Neural cell (in vitro differentiated cells): ENCODE data around the gene RBM19. TPM values are rescaled to one million over a fixed set of nuclear protein-coding genes. Genes with fewer than 3 reads are reported as not detected.

ENCODE experiments used
- H2AFZ ChIP-seq: fragments of 200-600, 300-800 bp; sonication (generic), shearing (Covaris generic); 2 replicates; pipeline ENCODE4 v1.6.0; 2014; ENCODE audit warnings: low read depth, mild to moderate bottlenecking, antibody characterized with exemption, low read length, moderate library complexity
- H3F3A ChIP-seq: fragments of 200-600 bp; shearing (Covaris generic); 2 replicates; pipeline ENCODE4 v1.6.1; 2016; ENCODE audit warnings: mild to moderate bottlenecking, moderate library complexity, mixed read lengths, antibody characterized with exemption, low read length; ENCODE audit not compliant: insufficient read depth, poor library complexity, severe bottlenecking
- H3K27ac ChIP-seq: fragments of 200-600, 300-800 bp; sonication (generic), shearing (Covaris generic); 2 replicates; pipeline ENCODE4 v1.5.1; 2014; ENCODE audit warnings: mild to moderate bottlenecking, low read length, moderate library complexity
- H3K27me3 ChIP-seq: fragments of 300-800, 200-600 bp; sonication (generic), shearing (Covaris generic); 2 replicates; pipeline ENCODE4 v1.6.0; 2014; ENCODE audit warnings: mild to moderate bottlenecking, low read depth, low read length, moderate library complexity; ENCODE audit not compliant: insufficient read depth
- H3K36me3 ChIP-seq: fragments of 300-800, 200-600 bp; sonication (generic), shearing (Covaris generic); 2 replicates; pipeline ENCODE4 v1.5.1; 2014; ENCODE audit warnings: mild to moderate bottlenecking, antibody characterized with exemption, low read length, moderate library complexity; ENCODE audit not compliant: insufficient read depth
- H3K4me2 ChIP-seq: fragments of 300-800, 200-600 bp; sonication (generic), shearing (Covaris generic); 2 replicates; pipeline ENCODE4 v1.6.0; 2014; ENCODE audit warnings: mild to moderate bottlenecking, low read length
- H3K4me3 ChIP-seq: fragments of 300-800, 200-600 bp; sonication (generic), shearing (Covaris generic); 2 replicates; pipeline ENCODE4 v1.5.1; 2014; ENCODE audit warnings: mild to moderate bottlenecking, low read length, moderate library complexity
- H3K79me2 ChIP-seq: fragments of 200-600 bp; shearing (Covaris generic); replicated peaks from 2 replicates; pipeline ENCODE4 v1.6.0; 2014; ENCODE audit warnings: mild to moderate bottlenecking, low read length, moderate library complexity; ENCODE audit not compliant: insufficient read depth
- H3K9ac ChIP-seq: fragments of 300-800, 200-600 bp; sonication (generic), shearing (Covaris generic); 2 replicates; pipeline ENCODE4 v1.6.1; 2016; ENCODE audit warnings: mild to moderate bottlenecking, low read length, mixed read lengths
- H3K9me2 ChIP-seq: fragments of 200-600 bp; shearing (Covaris generic); 2 replicates; pipeline ENCODE4 v1.6.1; 2016; ENCODE audit warnings: mild to moderate bottlenecking, low read length, mixed read lengths; ENCODE audit not compliant: insufficient read depth
- H3K9me3 ChIP-seq: fragments of 200-600, 300-800 bp; sonication (generic), shearing (Covaris generic); 2 replicates; pipeline ENCODE4 v1.6.1; 2016; ENCODE audit warnings: mild to moderate bottlenecking, mixed run types, low read length, moderate library complexity, mixed read lengths
- H4K20me1 ChIP-seq: fragments of 200-600 bp; shearing (Covaris generic); 2 replicates; pipeline ENCODE4 v1.6.1; 2016; ENCODE audit warnings: mild to moderate bottlenecking, mixed run types; ENCODE audit not compliant: insufficient read depth
- CTCF ChIP-seq: fragments of 450-650 bp; IDR thresholded peaks from 2 replicates; pipeline ENCODE4 v1.5.1; 2014; ENCODE audit warnings: antibody characterized with exemption, mild to moderate bottlenecking, moderate library complexity; ENCODE audit not compliant: poor library complexity, severe bottlenecking
- EP300 ChIP-seq: fragments of 450-650 bp; conservative IDR thresholded peaks from 2 replicates; pipeline ENCODE4 v1.6.1; 2014; ENCODE audit warnings: antibody characterized with exemption, mild to moderate bottlenecking, moderate library complexity; ENCODE audit not compliant: poor library complexity, severe bottlenecking
- EZH2 ChIP-seq: fragments of 200-600, 300-800 bp; shearing (Covaris generic), sonication (generic); IDR thresholded peaks from 2 replicates; pipeline ENCODE4 v1.6.1; 2014; ENCODE audit warnings: antibody characterized with exemption, low read length, borderline replicate concordance, mild to moderate bottlenecking; ENCODE audit not compliant: insufficient read depth, poor library complexity, severe bottlenecking
- MXI1 ChIP-seq: fragments of 450-650 bp; conservative IDR thresholded peaks from 2 replicates; pipeline ENCODE4 v1.6.1; 2014; ENCODE audit warnings: antibody characterized with exemption, mild to moderate bottlenecking; ENCODE audit not compliant: poor library complexity, severe bottlenecking
- POLR2AphosphoS5 ChIP-seq: IDR thresholded peaks from 2 replicates; pipeline ENCODE4 v1.6.1; 2012
- RAD21 ChIP-seq: fragments of 450-650 bp; conservative IDR thresholded peaks from 2 replicates; pipeline ENCODE4 v1.6.1; 2014; ENCODE audit warnings: antibody characterized with exemption, mild to moderate bottlenecking, moderate library complexity
- REST ChIP-seq: IDR thresholded peaks from 2 replicates; pipeline ENCODE4 v1.6.1; 2012; ENCODE audit warnings: borderline replicate concordance
- SMC3 ChIP-seq: fragments of 450-650 bp; conservative IDR thresholded peaks from 2 replicates; pipeline ENCODE4 v1.6.1; 2014; ENCODE audit warnings: antibody characterized with exemption, mild to moderate bottlenecking, moderate library complexity; ENCODE audit not compliant: poor library complexity
- TAF1 ChIP-seq: IDR thresholded peaks from 2 replicates; pipeline ENCODE4 v1.6.1; 2012; ENCODE audit warnings: low read depth
- polyA plus RNA-seq: library from polyadenylated mRNA; depleted of rRNA; stranded (reverse); fragments of >200 nt; gene quantifications from 2 replicates; pipeline ENCODE4 v1.2.3, GENCODE V29; 2014

The RBM19 gene
- polyA plus RNA-seq, 1 donor from 2014 or later = 14.2 TPM

- Histone ChIP-seq H2AFZ (no peak overlapping the region), H3K9me2 (no peaks in the 10 kb centered on the region), H3K36me3 (no peaks in the 10 kb centered on the region), H3K4me2 (no peak overlapping the region), H3K4me3 (no peak overlapping the region), H3F3A (no peaks in the 10 kb centered on the region), H3K9me3 (no peaks in the 10 kb centered on the region), H3K79me2 (no peaks in the 10 kb centered on the region), H3K27ac (peak overlapping the region; percentile 48), H3K27me3 (no peaks in the 10 kb centered on the region), H3K9ac (no peak overlapping the region), H4K20me1 (no peaks in the 10 kb centered on the region)
- TF ChIP-seq CTCF = no peak
- TF ChIP-seq MXI1 = no peak
- no peak for TF ChIP-seq SMC3
- no peak for TF ChIP-seq EP300
- TF ChIP-seq REST = no peak
- TF ChIP-seq TAF1 = no peak
- no peak for TF ChIP-seq EZH2
- TF ChIP-seq RAD21 = no peak
- TF ChIP-seq POLR2AphosphoS5 = no peak
Measured at GRCh38 chr12:113861708-113862312, 104.3 kb downstream of the RBM19 start.

GRCh38 chr12:113860950-113861349 is 105.2 kb downstream of the RBM19 start:
- no peak overlapping the region for H3K4me2 ChIP-seq

More at GRCh38 chr12:113860950-113861349, 105.2 kb downstream of the RBM19 start:
- Histone ChIP-seq H3K9me3 (no peaks in the 10 kb centered on the region), H2AFZ (no peak overlapping the region), H3F3A (no peaks in the 10 kb centered on the region), H3K9me2 (no peaks in the 10 kb centered on the region), H3K4me3 (no peak overlapping the region), H3K27ac (no peak overlapping the region), H4K20me1 (no peaks in the 10 kb centered on the region), H3K36me3 (no peaks in the 10 kb centered on the region), H3K27me3 (no peaks in the 10 kb centered on the region), H3K9ac (no peak overlapping the region), H3K79me2 (no peaks in the 10 kb centered on the region)
- TF ChIP-seq REST (no peak), POLR2AphosphoS5 (no peak), CTCF (no peak), MXI1 (no peak), EZH2 (no peak), RAD21 (no peak), TAF1 (no peak), SMC3 (no peak), EP300 (no peak)
